T-helper 2 cell treated with Interferon-gamma antibody and Interleukin-4, amounts not matched to agents 5 μg/mL and 100 μg/mL, for 36 hours (primary cell): Measurements from ENCODE around the gene PGAM5.
"Not testable (repeated sequence)": the region's sequence is repeated elsewhere in the genome, so short reads cannot be mapped to it uniquely, and the experiment has no call there.

ENCODE experiments used
- DNase-seq: peaks from one replicate; pipeline ENCODE4 v3.0.0; 2021; ENCODE audit warnings: low spot score
- H3K27ac Mint-ChIP-seq: one replicate; pipeline ENCODE4 v1.8.0; 2021; ENCODE audit warnings: mild to moderate bottlenecking, mixed read lengths
- H3K27me3 Mint-ChIP-seq: one replicate; pipeline ENCODE4 v1.8.0; 2021; ENCODE audit warnings: low read depth, mixed read lengths
- H3K36me3 Mint-ChIP-seq: one replicate; pipeline ENCODE4 v1.8.0; 2021; ENCODE audit warnings: low read depth, mixed read lengths
- H3K4me1 Mint-ChIP-seq: one replicate; pipeline ENCODE4 v1.8.0; 2021; ENCODE audit warnings: low read depth, mixed read lengths
- H3K4me3 Mint-ChIP-seq: one replicate; pipeline ENCODE4 v1.8.0; 2022; ENCODE audit warnings: mild to moderate bottlenecking, moderate library complexity, mixed read lengths
- H3K9me3 Mint-ChIP-seq: one replicate; pipeline ENCODE4 v1.8.0; 2021; ENCODE audit warnings: mixed read lengths

The PGAM5 gene

DNA sequence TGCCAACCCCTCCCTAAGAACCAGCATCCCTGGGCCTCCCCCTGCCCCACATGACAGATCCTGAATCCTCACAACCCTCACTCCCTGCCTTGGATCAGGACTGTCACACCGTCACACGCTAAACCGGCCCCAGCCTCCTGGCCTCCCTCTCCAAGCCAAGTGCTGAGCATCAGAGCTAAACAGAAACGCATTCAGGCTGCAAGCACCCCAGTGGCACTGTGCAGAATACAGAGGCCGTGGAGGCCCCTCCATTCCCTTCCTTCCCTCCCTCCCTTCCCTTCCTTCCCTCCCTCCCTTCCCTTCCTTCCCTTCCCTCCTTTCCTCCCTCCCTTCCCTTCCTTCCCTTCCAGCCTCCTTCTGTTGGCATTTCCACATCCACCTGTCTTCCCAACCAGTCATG, 36.1 kb upstream of the PGAM5 start:
- peaks cover 4% of the 10 kb centered on the region for H3K4me1 Mint-ChIP-seq
- H3K9me3 Mint-ChIP-seq, result no peaks in the 10 kb centered on the region
- no peak overlapping the region for H3K27ac Mint-ChIP-seq
- no peak overlapping the region for H3K4me3 Mint-ChIP-seq
- no peaks in the 10 kb centered on the region for H3K27me3 Mint-ChIP-seq
- no peak for DNase-seq
- peaks cover 62% of the 10 kb centered on the region for H3K36me3 Mint-ChIP-seq

DNA sequence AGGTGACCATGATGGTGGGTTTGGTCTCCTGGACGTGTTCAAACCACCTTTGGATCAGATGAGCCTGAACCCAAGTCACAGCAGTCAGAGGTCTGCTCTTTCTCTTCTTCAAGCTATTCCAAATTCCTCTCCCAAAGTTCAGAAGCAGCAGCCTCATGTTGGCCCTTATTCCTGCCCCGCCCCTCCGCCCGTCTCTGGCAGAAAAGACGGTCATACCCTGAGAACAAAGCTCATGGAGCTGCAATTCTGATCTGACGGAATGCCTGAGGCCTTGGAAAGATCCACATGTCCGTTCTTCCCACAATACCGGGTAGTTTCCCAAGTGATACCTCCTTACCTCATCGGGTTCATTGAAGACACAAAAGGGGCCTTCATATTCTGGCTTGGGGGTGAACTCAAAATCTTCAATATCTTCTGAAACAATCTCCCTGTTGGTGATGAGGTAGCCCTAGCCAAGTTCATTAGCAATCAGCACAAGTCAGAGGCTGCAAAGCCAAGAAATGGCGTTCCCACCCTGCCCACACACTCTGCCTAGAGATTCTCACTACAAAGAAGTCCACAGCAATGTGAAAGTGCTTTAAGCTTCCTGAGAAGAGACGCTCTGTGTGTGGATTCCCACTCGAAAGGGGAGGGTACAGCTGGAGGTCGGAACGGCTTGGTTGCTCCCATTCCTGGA, 34.7 kb upstream of the PGAM5 start:
- DNase-seq, result no peak
- no peaks in the 10 kb centered on the region for H3K9me3 Mint-ChIP-seq
- no peak overlapping the region for H3K4me3 Mint-ChIP-seq

DNA sequence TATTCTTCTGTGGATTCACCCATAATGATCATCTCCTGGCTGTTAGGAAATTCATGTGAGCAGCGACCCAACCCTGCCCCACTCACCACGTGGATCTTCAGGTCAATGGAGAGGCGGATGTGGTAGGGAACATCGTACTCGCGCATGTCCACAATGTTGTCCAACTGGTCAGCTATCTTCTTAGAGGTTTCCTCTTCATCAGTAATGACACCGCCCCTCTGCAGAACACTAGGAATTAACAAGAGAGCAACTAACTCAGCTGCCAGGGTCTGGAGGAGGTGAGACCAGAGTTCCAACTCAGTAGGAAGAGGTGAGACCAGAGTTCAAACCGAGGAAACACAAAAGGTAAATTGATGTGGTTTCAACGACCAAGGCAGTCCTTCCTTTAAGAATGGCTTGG, 33.1 kb upstream of the PGAM5 start:
- no peak for DNase-seq
- Mint-ChIP-seq H3K27ac (no peak overlapping the region), H3K4me3 (no peak overlapping the region), H3K9me3 (no peaks in the 10 kb centered on the region), H3K4me1 (peaks cover 5% of the 10 kb centered on the region), H3K36me3 (peaks cover 57% of the 10 kb centered on the region), H3K27me3 (no peaks in the 10 kb centered on the region)

More for the DNA sequence above, 34.7 kb upstream of the PGAM5 start:
- Mint-ChIP-seq H3K27me3 (no peaks in the 10 kb centered on the region), H3K36me3 (peaks cover 62% of the 10 kb centered on the region), H3K4me1 (peaks cover 8% of the 10 kb centered on the region), H3K27ac (no peak overlapping the region)

DNA sequence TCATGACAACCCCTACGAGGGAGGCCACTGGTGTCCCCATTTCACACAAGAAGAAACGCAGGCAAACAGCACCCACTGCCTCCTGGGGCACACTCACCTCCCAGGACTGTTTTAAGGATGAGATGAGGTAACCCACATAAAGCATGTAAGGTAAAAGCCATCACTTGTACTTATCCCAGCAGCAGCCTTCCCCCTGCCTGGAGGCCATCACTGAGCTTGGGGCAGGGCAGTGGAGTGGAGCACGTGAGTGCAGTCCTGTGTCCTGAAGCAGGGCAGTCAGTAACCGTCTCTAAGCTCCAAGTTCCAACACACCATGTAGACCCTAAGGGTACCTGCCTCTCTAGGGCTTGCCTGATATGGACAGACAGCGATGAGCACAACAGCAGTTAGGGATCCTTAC, 25.2 kb upstream of the PGAM5 start:
- H3K4me1 Mint-ChIP-seq, result peaks cover 30% of the 10 kb centered on the region
- H3K4me3 Mint-ChIP-seq, result peak overlapping the region; percentile 78
- peak overlapping the region; percentile 41 for H3K27ac Mint-ChIP-seq
- peaks cover 17% of the 10 kb centered on the region for H3K36me3 Mint-ChIP-seq
- no peaks in the 10 kb centered on the region for H3K9me3 Mint-ChIP-seq
- H3K27me3 Mint-ChIP-seq, result no peaks in the 10 kb centered on the region
- DNase-seq, result no peak

DNA sequence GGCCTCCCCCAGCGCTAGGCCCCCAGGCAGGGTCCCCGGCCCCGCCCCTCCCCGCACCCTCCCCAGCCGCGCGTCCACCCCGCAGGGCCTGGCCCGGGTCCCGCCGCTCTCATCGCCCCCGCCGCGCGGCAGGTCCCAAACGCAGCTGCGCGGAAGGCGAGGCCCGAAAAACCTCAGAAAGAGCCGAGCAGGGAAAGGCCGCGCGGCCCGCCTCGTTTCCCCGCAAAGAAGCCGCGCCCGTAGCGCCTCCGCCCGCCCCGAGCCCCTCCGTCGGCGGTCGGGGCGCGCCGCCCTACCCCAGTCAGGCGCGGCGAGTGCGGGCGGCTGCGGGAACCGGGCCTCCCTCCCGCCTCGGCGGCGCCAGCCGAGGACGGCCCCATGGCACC, 23.8 kb upstream of the PGAM5 start:
- Mint-ChIP-seq H3K9me3 (no peaks in the 10 kb centered on the region), H3K36me3 (peaks cover 13% of the 10 kb centered on the region), H3K4me3 (peak overlapping the region; percentile 78), H3K4me1 (peaks cover 25% of the 10 kb centered on the region), H3K27me3 (no peaks in the 10 kb centered on the region), H3K27ac (peak overlapping the region; percentile 55)
- DNase-seq, result no peak

DNA sequence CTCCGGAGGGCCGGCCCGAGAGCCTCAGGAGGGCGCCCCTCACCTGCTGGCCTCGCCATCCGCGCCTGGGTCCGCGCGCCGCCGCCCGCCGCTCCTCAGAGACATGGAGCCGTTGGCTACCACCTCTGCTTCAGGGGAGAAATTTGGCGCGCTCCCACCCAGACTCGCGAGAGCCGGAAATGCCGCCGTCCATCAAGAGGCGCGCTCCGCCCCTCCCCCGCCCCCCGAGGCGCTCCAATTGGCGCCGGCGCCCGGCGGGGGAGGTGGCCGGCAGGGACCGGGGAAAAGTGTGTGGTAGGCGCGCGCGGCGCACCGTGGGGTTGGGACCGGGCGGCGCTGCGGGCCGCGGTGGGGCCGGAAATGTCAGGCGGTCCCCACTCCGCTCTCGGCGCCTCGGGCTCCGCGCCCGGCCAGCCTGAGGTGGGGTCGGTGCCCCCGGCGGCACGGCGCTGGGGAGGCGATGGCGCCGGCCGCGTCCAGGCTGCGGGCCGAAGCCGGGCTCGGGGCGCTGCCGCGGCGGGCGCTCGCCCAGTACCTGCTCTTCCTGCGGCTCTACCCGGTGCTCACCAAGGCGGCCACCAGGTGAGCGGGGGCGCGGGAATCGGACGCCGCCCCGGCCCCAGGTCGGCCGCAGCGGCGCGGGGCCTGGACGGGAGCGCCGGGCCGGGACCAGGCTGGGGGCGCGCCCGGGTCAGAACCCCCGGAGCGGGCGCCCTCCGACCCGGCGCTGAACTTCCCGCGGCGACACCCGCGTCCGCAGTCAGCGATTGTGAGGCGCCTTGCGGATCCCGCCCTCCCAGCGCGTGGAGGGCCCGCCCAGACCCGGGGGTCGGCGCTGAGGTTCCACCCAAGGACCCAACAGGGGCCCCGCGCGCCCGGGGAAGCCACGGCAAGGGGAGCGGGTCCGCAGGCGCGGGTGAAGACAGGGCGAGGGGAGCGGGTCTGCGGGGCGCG, 23.2 kb upstream of the PGAM5 start, which contains the start of the genes POLE and PXMP2:
Gene POLE (minus strand): TSS at position 132 of the 954 bp plus-strand sequence. CDS start 27 bp downstream, at position 105.
Gene PXMP2 (plus strand): TSS at position 377 of the 954 bp plus-strand sequence. CDS start 84 bp downstream, at position 461.
- DNase-seq, result peak; percentile 90
- peak within 1 kb of the TSS; percentile 84 for H3K27ac Mint-ChIP-seq
- H3K27me3 Mint-ChIP-seq, result no peaks in the 10 kb centered on the region
- peaks cover 14% of the 10 kb centered on the region for H3K36me3 Mint-ChIP-seq
- H3K9me3 Mint-ChIP-seq, result no peaks in the 10 kb centered on the region
- peaks cover 25% of the 10 kb centered on the region for H3K4me1 Mint-ChIP-seq
- peak within 1 kb of the TSS; percentile 80 for H3K4me3 Mint-ChIP-seq

DNA sequence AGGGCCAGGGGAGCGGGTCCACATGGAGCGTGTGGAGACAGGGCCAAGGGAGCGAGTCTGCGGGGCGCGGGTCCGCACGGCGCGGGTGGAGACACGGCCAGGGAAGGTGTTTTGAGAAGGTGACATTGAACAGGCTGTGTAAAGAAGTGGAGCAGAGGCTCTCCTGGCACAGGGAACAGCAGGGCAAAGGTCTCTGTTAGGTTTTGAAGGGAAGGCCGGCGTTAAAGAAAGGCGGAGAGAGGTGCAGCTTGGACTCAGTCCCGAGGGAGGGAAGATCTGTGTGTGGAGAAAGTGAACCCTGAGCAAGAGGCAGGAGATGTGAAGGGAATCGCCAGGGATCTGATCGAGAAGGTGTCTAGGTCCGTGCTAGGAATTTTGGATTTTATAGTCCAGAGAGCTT, 21.4 kb upstream of the PGAM5 start:
- H3K4me1 Mint-ChIP-seq, result peaks cover 24% of the 10 kb centered on the region
- peaks cover 14% of the 10 kb centered on the region for H3K36me3 Mint-ChIP-seq
- peak overlapping the region; percentile 79 for H3K4me3 Mint-ChIP-seq
- peak overlapping the region; percentile 55 for H3K27ac Mint-ChIP-seq
- H3K9me3 Mint-ChIP-seq, result no peaks in the 10 kb centered on the region
- DNase-seq, result no peak
- no peaks in the 10 kb centered on the region for H3K27me3 Mint-ChIP-seq

DNA sequence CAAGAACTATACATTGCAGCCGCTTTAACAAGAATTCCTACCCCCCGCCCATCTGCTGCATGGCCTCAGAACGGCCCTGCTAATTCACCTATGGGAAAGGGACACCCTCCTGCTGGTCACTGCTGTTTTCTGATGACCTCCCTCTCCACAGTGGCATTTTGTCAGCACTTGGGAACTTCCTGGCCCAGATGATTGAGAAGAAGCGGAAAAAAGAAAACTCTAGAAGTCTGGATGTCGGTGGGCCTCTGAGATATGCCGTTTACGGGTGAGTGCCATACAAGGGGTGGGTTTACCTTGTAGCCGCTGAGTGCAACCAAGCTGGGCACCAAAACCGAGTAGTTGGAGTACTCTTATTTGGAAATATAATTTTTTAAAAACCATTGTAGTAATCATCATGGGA, 20.5 kb upstream of the PGAM5 start:
- DNase-seq, result no peak
- Mint-ChIP-seq H3K4me1 (peaks cover 21% of the 10 kb centered on the region), H3K4me3 (peak overlapping the region; percentile 43), H3K36me3 (peaks cover 14% of the 10 kb centered on the region), H3K27me3 (no peaks in the 10 kb centered on the region), H3K27ac (no peak overlapping the region), H3K9me3 (no peaks in the 10 kb centered on the region)

DNA sequence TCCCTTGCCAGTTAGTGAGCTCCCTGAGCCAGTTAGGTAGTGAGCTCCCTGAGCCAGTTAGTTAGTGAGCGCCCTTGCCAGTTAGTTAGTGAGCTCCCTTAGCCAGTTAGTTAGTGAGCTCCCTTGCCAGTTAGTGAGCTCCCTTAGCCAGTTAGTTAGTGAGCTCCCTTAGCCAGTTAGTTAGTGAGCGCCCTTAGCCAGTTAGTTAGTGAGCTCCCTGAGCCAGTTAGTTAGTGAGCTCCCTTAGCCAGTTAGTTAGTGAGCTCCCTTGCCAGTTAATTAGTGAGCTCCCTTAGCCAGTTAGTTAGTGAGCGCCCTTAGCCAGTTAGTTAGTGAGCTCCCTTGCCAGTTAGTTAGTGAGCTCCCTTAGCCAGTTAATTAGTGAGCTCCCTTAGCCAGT, 18.6 kb upstream of the PGAM5 start:
- not testable (repeated sequence) for H3K27me3 Mint-ChIP-seq, H3K27ac Mint-ChIP-seq, H3K4me1 Mint-ChIP-seq, H3K4me3 Mint-ChIP-seq, DNase-seq, H3K9me3 Mint-ChIP-seq
- peaks cover 17% of the 10 kb centered on the region for H3K36me3 Mint-ChIP-seq

DNA sequence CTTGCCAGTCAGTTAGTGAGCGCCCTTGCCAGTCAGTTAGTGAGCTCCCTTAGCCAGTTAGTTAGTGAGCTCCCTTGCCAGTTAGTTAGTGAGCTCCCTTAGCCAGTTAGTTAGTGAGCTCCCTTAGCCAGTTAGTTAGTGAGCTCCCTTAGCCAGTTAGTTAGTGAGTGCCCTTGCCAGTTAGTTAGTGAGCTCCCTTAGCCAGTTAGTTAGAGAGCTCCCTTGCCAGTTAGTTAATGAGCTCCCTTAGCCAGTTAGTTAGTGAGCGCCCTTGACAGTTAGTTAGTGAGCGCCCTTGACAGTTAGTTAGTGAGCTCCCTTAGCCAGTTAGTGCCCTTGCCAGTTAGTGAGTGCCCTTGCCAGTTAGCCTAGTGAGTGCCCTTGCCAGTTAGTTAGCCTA, 15.8 kb upstream of the PGAM5 start:
- peaks cover 28% of the 10 kb centered on the region for H3K36me3 Mint-ChIP-seq
- H3K4me1 Mint-ChIP-seq, DNase-seq, H3K4me3 Mint-ChIP-seq, H3K9me3 Mint-ChIP-seq, H3K27ac Mint-ChIP-seq, H3K27me3 Mint-ChIP-seq: not testable (repeated sequence)

DNA sequence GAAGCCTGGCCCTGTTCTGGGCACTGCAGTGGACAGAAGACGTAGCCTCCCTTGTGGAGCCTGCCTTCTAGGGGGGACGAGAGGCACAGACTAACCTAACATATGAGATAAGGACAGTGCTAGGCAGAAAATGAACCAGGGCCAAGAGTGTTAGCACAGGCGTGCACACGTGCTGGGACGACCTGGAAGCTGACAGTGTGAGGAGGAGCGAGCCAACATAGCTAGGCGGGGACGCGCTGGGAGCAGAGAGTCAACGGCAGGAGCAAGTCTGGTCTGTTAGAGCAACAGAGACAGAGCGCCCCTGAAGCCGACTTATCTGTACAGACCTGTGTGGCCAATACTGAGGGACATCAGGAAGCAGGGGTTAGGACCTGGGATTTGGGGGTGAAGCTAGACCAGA, 15.2 kb upstream of the PGAM5 start:
- H3K9me3 Mint-ChIP-seq, result no peaks in the 10 kb centered on the region
- H3K4me1 Mint-ChIP-seq, result no peaks in the 10 kb centered on the region
- no peak overlapping the region for H3K27ac Mint-ChIP-seq
- no peak for DNase-seq
- no peaks in the 10 kb centered on the region for H3K27me3 Mint-ChIP-seq
- H3K4me3 Mint-ChIP-seq, result no peak overlapping the region
- peaks cover 31% of the 10 kb centered on the region for H3K36me3 Mint-ChIP-seq

DNA sequence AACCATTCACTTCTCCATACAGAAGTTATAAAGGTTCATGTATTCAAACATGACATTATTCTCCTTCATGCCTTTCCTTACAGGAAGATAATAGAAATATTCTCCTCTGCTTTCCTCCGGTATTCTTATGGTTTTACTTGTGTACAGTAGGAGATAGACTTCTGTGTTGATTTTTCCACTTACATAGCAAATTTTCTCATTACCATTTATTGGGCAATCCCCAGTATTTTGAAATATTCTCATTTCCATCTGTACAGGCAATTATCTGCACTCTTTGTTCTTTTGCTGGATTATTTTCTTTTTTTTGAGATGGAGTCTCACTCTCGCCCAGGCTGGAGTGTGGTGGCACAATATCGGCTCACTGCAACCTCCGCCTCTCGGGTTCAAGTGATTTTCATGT, 12.3 kb upstream of the PGAM5 start:
- DNase-seq, result no peak
- H3K36me3 Mint-ChIP-seq, result peaks cover 35% of the 10 kb centered on the region
- H3K9me3 Mint-ChIP-seq, result no peaks in the 10 kb centered on the region
- H3K27me3 Mint-ChIP-seq, result no peaks in the 10 kb centered on the region
- H3K4me1 Mint-ChIP-seq, result no peaks in the 10 kb centered on the region
- no peak overlapping the region for H3K4me3 Mint-ChIP-seq
- no peak overlapping the region for H3K27ac Mint-ChIP-seq

DNA sequence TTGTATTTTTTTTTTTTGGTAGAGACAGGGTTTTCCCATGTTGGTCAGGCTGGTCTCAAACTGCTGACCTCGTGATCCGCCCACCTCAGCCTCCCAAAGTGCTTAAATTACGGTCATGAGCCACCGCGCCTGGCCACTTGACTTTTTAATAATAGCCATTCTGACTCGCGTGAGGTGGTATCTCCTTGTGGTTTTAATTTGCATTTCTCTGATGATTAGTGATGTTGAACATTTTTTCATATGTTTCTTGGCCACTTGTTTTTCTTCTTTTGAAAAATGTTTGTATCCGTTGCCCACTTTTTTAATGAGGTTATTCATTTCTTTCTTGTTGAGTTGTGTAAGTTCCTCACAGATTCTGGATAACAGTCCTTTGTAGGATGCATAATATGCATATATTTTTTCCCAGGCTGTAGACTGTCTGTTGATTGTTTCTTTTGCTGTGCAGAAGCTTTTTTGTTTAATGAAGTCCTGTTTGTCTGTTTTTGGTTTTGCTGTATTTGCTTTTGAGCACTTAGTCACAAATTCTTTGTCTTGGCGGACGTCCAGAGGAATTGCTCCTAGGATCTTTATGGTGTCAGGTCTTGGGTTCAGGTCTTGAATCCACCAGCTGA, 10.3 kb upstream of the PGAM5 start:
- no peak overlapping the region for H3K4me3 Mint-ChIP-seq
- DNase-seq, result no peak
- peaks cover 44% of the 10 kb centered on the region for H3K36me3 Mint-ChIP-seq
- no peaks in the 10 kb centered on the region for H3K27me3 Mint-ChIP-seq
- H3K4me1 Mint-ChIP-seq, result no peaks in the 10 kb centered on the region
- no peak overlapping the region for H3K27ac Mint-ChIP-seq
- no peaks in the 10 kb centered on the region for H3K9me3 Mint-ChIP-seq

DNA sequence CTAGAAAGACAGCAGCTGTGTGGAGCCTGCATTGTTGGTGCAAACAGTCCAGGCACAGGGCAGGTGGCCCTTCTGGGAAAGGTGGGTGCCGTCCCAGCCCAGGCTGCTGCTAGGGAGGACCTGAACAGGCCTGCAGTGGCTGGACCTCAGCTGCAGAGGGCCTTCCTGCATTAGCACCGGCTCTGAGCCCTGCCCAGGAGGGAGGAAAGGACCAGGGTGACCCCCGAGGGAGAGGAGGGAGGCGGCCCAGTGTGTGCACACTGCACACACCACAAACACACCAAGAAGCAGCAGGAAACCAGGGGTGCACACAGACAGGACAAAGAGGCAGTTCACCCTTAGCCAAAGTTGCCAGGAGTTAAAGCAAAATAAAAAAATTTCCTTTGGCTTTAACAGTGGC, 8.0 kb upstream of the PGAM5 start:
- Mint-ChIP-seq H3K4me3 (no peak overlapping the region), H3K36me3 (peaks cover 40% of the 10 kb centered on the region), H3K27ac (no peak overlapping the region), H3K27me3 (no peaks in the 10 kb centered on the region), H3K4me1 (peaks cover 2% of the 10 kb centered on the region), H3K9me3 (no peaks in the 10 kb centered on the region)
- DNase-seq, result no peak
